ENCODE measurements around the gene CCDC91.

DNA sequence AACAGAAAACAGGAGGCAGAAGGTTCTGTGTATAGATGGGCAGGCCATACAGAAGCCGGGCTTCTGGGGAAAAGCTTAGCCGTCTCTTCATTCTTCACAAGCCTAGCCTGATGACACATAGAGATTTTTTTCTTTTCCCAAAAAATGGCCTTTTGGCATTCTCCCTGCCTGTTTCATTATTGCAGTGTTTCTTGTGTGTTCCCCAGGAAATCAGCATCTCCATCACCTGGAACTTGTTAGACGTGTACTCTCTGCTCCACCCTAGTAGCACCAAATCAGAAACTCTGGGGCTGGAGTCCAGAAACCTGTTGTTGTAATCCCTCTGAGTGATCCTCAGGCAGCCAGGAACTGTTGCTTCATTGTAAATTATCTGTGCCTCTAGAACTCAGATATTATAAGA, 388.1 kb downstream of the CCDC91 start:
- TF ChIP-seq, protein P1, sequence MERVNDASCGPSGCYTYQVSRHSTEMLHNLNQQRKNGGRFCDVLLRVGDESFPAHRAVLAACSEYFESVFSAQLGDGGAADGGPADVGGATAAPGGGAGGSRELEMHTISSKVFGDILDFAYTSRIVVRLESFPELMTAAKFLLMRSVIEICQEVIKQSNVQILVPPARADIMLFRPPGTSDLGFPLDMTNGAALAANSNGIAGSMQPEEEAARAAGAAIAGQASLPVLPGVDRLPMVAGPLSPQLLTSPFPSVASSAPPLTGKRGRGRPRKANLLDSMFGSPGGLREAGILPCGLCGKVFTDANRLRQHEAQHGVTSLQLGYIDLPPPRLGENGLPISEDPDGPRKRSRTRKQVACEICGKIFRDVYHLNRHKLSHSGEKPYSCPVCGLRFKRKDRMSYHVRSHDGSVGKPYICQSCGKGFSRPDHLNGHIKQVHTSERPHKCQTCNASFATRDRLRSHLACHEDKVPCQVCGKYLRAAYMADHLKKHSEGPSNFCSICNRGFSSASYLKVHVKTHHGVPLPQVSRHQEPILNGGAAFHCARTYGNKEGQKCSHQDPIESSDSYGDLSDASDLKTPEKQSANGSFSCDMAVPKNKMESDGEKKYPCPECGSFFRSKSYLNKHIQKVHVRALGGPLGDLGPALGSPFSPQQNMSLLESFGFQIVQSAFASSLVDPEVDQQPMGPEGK (CRISPR knock-in tag; IDR thresholded peaks at IDR 0.05; ENCODE audit: borderline replicate concordance), result no peak
- TF ChIP-seq NBN (IDR thresholded peaks at IDR 0.05; ENCODE audit: low read depth), result no peak
- TF ChIP-seq SIN3A (IDR thresholded peaks at IDR 0.05; ENCODE audit: borderline replicate concordance in 2 of 2, control insufficient read depth in 1 of 2, low read depth in 2 of 2, low read length in 2 of 2), result no peak
- TF ChIP-seq RNF2 (IDR thresholded peaks at IDR 0.05), result no peak
- no peak for TF ChIP-seq CBX5 (IDR thresholded peaks at IDR 0.05; ENCODE audit: borderline replicate concordance, low read depth)
